NCI-H524 (cell line): Measurements from ENCODE around the gene TMEM167B.
A peak's percentile ranks its signal among the peaks of the same experiment; 100 is the strongest.

Experiments used
- DNase-seq, 2 experiments: peaks; one replicate each; lab custom pipeline; 2025; lab: John Stamatoyannopoulos, UW

TMEM167B gene

DNA sequence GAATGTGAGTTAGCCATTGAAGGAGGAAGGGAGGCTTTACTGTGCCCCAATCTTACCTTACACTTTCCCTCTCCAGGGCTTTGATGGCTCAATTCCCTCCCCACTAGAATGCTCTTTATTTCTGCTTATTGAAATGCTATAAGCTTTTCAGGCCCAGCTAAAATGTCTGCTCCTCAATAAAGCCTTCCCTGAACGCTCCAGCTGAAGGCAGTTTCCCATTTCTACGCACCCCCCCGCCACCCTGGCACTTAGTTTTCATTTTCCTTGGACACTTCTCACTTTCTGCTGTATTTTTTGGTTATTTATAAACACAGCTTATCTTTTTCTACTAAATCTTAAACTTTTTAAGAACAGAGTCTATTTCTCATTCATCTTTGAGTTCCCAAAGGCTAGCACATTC lies 7.1 kb upstream of the TMEM167B start:
- DNase-seq: no peak

DNA sequence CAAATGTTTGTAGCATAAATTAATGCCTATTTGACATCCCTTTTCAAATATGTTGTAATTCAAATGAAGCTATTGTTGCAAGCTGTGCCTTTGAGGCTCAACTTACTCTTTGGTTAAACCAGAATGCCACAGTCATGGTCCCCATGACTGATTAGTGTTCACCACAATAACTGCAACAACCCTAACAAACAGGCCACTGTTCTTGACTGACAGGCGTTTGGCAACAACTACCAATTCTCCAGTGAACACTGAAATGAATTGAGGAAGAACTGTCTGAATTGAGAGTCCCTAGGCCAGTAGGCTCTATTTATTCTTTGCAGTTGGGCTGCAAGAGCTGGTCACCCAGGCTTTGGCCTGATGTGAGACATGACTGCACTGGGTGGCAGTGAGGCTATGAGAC lies 6.6 kb upstream of the TMEM167B start:
- DNase-seq: no peak

DNA sequence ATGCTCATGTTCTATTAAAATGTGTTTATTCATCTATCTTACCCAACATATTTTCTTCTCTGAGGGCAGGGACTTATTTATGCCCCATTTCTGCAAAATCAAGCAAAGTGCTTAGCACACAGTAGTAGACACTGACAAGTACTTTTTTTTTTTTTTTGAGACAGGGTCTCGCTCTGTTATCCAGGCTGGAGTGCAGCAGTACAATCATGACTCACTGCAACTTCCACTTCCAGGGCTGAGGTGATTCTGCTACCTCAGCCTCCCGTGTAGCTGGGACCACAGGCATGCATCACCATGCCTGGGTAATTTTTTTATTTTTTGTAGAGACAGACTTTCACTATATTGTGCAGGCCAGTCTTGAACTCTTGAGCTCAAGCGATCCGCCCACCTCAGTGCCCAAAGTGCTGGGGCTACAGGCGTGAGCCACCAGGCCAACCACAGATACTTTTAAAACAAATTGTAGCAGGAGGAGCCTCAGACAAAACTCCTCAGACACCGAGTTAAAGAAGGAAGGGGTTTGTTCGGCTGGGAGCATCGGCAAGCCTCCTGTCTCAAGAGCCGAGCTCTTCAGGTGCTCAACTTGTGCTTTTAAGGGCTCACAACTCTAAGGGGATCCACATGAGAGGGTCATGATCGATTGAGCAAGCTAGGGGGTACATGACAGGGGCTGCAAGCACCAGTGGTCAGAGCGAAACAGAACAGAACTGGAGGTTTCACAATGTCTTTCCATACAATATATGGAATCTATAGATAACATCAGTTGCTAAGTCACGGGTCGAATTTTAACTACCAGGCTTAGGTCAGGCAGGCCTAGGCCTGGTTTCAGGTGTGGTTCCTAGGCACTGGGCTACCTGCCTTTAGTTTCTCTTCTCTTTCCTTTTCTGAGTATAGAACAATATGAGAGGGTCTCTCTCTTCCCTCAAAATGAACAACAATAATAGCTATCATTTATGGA lies 5.7 kb upstream of the TMEM167B start:
- no peak for DNase-seq

DNA sequence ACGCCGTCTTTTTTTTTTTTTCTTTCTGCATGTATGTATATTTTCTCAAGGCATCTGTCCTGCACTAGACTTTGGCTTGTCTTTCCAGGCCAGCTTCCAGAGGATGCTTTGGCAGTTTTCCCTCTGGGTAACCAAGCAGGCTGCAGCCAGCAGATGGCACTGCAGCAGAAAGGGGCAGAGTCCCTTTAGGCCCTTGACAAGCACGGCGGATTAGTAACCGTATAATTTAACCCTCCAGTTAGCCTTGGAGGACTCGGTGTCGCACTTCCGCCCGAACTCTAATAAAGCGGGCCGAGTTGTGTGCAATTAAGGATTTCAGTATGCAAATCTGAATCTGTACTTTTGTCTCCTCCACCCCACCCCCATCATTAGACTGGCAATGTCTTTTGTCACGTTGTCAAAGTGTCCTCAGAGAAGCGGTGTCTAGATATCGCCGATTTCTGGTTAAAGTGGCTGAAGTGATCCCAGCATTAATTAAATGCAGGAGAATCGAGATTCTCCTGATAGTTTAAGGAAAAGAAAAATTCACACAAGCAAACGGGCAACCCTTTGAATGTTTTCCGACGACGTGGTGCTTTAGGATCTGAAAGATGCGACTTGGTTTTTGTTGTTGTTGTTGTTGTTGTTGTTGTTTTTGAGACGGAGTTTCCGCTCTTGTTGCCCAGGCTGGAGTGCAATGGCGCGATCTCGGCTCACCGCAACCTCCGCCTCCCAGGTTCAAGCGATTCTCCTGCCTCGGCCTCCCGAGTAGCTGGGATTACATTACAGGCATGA lies 1.1 kb upstream of the TMEM167B start:
- DNase-seq: peak; percentile 81 to 94

DNA sequence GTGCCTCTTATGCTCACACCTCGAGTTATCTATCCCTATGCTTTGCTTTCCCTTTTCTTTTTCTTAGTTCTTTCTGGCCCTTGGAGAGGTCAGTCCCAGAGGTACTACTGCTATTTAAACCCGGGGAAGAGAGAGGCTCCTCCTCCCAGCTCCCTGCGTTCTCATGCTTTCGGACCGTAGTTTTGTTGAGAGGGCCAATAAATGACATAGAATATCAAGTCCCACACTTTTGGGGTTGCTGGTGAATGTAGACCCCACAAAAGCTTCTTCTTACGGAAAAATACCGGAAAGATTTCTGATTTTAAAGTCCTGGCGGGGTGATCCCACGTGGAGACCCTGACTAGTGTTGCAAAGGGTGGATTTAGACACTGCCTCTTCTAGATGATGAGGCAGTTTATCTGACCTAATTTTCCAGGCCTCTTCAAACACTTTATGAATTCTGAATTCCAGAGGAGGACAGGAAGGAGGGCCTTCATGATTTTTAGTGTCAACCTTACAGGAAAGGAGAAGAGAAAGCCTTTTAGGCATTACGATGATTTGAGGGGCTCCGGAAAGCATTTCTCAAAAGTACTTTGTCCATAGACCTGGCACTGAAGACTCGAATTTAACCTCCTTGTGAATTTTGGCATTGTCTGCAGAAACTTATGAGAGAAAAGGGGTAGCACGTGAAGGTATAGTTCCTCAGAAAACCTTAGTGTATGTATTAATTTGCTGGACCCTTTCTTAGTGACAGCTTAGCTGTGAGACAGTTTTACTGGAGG lies 694 bp downstream of the TMEM167B start:
- DNase-seq: peak in 1 of 2 experiments; percentile 55

DNA sequence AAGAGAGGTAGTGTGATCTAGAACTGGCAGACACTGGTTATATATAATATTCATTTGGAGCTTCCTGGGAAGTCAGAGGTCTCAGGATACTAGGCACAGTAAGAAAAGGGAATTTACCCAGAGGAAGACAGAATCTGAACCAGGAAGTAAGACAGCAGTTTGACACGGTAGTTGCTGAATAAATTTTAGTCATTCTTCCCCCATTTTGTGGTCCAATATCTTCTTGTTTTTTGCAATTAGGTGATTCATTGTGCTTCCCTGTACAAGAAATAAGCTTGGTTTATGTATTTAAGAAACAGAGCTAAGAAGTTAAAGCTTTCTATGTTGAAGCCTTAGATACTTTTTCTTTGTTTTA lies 1.3 kb downstream of the TMEM167B start:
- no peak for DNase-seq

DNA sequence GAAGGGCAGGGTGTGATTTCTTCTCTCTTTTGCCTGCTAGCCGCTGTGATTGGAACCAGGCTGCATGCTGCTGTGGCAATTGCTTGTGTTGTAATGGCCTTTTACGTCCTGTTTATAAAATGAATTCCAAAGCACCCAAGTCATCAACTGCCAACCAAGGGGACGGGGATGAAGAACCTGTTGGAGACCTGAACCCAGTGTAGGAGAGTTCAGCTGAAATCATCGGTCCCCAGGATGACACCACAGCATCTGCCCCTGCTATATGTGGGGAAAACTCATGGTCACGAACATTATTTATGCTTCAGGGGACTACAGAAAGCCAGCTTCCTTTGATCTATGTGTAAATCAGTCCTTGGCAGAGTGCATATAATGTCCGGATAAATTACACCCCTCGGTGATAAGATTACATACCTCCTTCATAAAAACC lies 3.8 kb downstream of the TMEM167B start:
- no peak for DNase-seq

GRCh38 chr1:109094871-109095270 lies 4.3 kb downstream of the TMEM167B start:
- no peak for DNase-seq

DNA sequence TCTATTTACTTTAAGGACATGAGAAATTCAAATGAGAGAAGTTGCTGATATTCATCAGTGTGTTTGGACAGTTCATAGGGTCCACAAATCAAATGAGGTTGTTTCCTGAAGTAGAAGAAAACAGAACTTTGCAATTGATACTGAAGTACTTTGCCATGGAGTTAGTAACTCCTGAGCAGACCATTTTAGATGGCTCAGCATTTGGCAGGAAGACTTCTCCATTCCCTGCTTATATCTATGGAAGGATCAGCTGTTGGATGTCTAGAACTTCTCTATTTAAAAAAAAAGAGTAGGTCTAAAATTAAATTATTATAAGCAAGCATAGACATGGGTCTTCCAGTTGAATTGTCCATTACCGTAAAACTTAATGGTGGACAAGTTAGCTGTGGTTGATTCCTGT lies 5.1 kb downstream of the TMEM167B start:
- DNase-seq: no peak

- DNase-seq: no peak
Measured at GRCh38 chr1:109096120-109096519, 5.6 kb downstream of the TMEM167B start.

DNA sequence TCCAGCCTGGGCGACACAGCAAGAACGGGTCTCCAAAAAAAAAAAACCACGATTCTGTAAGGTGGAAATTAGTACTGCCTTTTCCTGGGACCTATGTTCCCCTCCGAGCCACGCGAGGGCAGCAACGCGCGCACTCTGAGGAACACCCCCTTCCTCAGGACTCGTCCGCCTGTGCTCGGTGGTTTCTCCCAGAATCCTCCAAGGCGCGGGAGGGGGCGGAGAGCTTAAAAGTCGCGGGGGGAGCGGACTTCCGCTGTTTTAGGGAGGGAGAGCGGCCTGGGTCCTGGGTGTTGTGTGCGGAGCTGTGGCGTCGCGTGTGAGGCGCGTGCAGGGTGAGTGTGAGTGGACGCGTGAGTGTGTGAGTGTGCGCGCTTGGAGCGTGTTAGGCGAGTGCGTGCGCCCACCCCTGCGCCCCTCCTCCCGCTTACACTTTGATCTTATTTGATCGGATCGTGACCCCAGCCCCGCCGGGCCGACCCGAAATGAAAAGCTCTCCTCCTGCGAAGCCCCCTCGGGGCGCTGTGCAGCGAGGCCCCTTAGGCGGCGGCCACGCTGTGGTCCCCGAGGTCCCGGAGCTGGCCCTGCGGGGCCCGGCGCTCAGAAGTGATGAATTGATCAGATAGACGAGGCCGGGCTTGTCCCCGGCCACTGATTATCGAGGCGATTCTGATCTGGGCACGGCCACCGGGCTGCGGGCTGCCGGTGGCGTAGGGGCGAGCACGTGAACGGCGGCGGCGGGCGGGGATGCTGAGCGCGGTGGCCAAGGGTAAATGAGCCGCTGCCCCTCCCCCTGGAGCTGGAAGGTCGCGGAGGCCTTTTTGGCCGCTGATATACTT lies 9.6 kb downstream of the TMEM167B start:
- peak; percentile 97 to 98 for DNase-seq

GRCh38 chr1:109104364-109105151 lies 14.0 kb downstream of the TMEM167B start:
- DNase-seq: no peak

- DNase-seq: no peak
Measured at GRCh38 chr1:109105881-109106280, 15.3 kb downstream of the TMEM167B start.

- DNase-seq: no peak
Measured at GRCh38 chr1:109107785-109108184, 17.2 kb downstream of the TMEM167B start.

DNA sequence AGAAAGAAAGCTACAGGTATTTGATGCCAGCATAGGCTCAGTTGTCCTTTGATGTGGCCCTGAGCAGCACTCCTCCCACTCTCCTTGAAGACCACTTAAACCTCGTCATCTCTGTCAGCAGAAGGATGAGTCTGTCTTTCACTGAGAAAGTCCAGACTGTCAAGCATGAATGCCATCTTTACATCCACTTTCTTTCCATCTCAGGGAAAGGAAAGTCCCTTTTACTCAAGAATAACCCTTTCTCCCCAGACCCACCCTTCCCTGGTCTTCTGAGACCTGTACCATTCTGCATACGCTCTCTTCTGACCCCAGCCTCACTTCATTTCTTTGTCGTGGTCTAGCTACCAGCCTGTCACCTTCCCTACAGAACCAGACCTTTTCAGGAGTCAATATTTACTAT lies 19.3 kb downstream of the TMEM167B start:
- DNase-seq: no peak

DNA sequence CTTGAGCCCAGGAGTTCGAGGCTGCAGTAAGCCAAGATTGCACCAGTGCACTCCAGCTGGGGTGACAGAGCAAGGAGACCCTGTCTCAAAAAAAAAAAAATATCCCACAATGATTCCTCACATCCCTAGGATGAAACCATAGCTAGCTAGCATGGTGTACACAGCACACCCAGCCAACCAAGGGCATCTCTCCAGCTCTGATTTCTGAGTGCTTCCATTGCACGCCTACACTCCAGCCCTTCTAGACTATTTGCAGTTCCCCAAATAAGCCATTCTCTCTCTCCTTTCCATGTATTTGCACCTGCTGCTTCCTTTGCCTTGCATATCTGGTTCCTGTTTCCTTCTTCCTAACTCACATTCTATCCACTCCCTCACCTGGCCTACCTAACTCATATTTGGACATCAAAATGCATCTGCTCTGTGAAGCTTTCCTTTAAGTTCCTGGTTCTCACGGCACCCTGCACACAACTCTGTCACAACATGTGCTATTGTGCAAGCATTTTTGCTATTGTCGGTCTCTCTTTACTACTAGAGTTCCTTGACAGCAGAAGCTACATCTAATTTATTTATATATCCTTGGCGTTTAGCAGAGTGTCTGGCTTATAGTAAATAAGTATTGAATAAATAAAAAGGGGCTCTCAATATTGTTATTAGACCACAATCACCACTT lies 21.0 kb downstream of the TMEM167B start:
- DNase-seq: no peak

GRCh38 chr1:109112056-109112651 lies 21.6 kb downstream of the TMEM167B start:
- peak in 1 of 2 experiments; percentile 46 for DNase-seq

DNA sequence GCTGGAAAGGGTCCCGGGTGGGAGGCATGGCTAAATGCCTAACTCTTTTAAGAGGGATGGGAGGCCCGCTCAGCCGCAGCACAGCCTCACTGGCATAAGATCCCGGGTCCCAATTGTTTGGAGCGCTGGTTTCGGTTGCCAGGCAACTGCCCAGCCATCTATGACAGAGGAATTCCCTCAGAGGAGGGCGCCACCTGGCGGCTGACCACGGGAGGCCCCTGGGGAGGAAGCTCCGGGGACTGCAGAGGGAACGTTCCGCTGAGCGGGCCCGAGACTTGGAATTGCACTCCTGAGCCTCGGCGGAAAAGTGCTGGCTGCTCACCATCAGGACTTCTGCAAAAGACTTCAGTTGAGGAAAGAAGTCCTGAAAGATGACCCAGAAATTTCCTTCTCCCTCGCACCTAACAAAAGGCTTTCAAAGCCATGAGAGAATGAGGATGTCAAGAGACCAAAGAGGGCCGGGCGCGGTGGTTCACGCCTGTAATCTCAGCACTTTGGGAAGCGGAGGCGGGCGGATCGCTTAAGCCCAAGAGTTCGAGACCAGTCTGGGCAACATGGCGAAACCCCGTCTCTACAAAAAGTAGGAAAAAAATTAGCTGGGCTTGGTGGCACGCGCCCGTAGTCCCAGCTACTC lies 22.2 kb downstream of the TMEM167B start:
- peak; percentile 83 to 94 for DNase-seq
